ENCODE results near the gene PEPD.

The PEPD gene

DNA sequence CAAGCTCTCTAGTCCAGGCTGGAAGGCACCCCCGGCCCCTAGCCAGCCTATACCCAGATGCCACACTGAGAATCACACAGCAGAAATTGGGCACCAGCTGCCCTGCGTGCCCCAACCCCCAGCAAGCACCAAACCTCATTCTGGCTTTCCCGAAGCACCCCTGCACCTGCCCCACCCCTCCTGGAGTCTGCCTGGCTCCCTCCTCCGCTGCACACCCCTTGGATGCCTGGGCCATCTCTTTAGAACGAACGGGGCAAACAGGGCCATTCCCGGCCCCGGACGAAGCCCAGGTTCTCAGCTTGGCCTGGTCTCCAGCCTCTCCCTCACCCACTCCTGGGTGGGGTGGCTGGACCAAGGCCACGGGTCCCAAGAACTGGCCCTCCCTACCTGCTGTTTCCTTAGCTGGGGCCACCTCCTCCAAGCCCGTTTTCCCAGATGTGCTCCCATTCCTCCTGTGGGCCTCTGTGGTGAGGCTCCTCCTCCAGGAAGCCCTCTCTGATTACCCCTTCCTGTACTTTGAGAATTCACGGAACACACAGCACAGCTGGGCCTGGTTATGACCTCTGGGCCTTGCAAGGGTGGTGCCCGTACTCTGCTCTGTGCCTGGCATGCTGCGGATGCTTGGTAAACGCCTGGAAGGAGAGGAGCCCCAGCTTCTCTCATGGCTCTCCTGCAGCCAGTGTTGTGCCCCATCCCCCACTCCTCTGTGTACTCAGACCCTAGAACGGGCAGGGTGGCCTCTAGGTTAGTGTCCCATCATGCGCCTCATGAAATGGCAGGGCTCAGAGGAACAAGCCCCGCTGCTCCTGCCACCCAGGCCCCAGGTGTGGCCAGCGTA is 126.6 kb downstream of the PEPD start:
- no peak for DNase-seq (ENCODE audit: low read depth)

DNA sequence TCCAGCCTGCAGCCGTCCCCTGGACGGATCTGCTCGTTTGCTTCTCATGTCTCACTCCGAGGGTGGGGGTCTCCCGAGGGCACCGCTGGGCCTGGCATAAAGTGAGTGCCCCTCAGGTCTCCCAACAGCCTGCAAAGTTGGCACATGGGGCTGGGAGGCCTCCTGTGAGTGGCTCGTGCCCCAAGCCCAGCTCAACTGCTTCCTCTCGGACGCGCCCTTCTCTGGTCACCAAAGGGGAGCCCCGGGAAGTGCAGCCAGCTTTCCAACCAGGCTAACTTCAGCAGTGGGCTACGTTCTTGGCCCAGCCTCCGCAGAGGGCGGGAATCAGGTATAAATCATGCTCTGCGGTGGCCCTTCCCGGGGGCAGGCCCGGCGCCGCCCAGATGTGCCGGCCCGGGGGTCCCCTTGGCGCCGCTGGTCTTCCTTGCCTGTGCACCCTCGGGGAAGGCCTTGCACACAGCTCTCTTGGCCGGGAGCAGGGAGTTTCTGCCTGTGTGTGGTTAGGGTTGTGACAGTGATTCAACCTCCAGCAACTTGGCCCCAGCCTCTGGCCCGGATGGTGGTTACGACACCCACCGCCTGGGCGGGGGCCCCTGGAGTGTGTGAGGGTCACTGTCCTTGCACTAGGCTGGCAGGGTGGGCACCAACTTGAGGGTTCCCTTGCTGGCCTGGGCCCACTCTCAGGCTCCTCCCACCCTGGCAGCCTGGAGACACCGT is 127.4 kb downstream of the PEPD start:
- peak; percentile 44 for DNase-seq (ENCODE audit: low read depth)

DNA sequence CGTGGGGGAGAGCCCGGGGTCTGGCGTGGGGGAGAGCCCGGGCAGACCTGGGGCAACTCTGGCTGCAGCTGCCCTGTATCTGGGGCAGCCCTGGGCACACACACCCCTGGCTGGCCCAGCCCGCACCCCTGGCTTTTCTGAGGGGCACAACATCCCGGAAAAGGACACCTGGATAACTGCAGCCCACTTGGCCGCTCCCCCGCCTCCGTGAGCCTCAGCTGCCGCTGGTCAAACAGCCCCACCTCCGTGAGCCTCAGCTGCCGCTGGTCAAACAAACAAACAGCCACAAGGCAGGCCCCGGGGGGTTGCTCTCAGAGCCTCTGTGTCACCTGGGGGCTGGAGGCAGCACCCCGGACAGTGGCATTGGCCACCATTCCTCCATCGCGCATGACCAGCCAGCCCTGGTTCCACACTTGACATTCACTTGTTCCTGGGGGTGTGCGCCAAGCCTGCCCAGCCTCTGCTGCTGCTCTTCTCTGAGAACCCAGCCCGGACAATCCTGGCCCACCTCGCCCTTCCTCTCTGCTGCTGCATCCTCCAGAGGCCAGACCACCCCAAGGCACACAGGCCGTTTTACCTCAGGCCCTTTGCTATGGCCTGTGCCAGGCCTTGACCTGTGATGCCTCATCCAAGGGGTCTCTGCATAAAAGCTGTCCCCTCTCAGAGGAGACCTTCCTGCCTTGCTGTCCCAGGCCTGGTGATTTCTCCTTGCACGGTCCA is 128.1 kb downstream of the PEPD start:
- DNase-seq (ENCODE audit: low read depth) = no peak

DNA sequence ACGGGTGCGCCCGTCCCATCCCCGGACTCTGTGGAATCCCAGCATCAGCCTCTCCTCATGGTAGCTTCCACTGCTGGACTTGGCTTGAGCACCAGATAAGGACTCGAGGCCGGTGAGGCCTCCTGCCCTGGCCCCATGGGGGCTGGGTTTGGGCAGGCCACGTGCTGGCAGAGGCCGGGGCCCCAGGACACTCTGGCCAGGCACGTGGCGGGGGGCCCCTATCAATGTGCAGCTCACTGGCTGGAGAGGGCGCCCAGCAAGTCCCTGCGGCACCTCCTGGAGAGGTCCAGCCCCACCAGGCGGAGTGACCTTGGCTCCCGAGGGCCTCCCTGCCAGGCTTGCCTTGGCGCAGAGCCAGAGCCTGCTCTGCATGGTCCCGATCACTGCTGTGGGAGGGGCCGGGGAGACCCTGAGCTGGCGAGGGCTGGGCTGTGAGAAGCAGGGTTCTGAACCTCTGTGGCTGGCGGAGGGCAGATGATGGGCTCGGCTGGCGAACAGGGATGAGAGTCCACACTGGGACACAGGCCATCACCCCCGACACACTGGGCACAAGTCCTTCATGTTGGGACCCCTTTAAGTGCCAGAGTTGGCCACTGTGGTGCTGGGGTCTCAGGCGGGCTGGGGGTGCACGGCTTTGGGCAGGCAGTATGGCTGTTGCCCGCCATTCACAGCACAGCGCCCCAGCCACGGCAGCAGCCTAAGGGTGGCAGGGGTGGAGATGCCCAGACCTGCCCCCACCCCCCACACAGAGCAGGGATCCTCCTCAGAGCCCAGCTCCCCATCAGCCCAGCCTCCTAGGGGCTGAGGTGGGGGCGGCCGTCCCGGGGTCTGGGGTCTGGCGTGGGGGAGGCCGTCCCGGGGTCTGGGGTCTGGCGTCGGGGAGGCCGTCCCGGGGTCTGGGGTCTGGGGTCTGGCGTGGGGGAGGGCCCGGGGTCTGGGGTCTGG is 129.0 kb downstream of the PEPD start:
- no peak for DNase-seq (ENCODE audit: low read depth)

DNA sequence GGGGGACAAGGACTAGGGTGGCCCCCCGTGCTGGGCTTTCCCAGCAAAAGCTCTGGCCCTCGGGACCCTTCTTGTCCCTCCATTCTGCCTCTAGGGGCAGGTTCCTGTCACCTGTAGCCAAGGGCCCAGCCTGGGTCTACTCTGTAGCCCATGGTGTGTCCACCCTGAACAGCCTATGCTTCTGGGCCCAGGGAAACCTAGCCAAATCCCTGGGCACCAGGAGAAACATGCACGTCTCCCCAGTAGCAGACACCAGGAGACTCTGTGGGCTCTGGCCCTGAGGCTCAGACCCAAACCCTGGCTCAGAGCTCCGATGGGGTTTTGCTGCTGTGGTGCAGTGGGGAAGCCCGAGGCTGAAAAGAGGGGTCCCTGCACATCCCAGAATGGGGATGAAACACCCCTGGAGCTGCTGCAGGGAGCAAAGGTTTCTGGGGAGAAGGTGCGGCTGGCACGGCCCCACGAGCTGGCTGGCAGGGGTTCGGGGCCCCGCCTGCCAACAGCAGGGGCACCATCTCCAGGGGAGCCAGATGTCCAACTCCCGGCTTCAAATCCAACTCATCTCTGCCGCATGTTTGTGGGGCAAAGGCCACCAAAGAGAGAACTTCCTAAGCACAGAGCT is 129.9 kb downstream of the PEPD start:
- no peak for DNase-seq (ENCODE audit: low read depth)

DNA sequence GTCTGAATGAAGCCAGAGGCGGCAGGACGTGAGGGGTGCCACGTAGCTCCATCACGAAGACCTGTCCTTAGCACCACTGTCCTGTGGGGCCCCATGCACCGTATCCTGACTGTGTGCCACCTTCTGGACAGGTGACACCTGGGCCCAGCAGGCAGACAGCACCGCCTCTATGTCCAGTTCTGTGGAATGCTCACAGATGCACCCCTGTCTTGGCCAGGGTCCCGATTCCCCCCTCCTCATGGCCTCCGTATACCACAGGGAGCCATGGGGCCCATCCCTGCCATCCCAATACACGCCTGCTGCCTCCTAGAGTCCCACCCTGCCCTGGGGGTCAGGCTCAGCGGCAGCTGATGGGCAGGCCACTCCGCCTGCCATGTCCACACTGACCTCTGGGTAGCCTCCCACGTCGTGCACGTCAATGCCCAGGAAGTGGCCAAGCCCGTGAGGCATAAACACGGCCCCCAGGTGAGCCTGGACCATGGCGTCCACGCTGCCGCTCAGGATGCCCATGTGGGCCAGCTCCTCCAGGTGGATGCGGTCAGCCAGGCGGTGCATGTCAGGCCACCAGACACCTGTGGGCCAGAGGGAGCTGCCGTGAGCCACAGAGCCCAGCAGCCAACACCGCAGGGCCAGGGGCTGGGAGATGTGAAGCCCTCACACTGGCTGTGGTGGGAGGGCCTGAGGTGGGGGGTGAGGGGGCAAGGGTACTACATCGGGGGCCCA is 130.5 kb downstream of the PEPD start:
- DNase-seq (ENCODE audit: low read depth) = no peak

DNA sequence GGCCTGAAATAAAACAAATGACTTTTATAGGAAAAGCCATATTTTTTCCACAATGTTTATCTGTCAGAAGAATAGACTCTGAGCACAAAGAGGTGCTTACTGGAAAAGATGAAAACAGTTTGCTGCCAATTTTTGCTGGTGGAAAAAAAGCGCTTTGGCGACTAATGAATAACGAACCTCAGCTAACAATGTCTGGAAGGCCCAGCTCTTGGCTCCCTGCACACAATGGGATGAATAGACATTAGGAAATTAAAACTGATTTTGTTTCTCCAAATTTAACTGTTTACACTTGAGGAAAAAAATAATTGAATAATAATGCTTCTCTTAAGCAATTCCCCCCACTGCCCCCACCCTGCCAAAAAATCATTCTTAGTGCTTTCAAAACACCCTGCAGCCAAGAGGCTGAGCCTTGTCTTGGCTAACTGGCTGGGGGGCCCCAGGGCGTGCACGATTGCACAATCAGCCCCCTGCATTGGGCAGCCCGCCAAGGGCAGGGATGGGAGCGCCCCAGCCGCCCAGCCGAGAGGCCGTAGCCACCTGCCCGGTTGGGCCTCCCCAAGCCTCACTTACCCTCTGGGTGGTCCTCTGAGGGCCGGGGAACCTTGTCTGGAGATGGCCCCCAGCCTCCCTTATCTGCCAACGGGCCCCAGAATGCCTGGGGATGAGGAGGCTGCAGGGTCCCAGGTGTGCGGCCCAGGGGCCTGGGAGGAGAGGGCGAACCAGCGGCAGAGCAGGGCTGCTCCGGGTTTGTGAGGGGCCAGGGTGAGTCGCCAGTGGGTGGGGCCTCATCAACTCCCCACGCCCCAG is 131.3 kb downstream of the PEPD start:
- no peak for DNase-seq (ENCODE audit: low read depth)

DNA sequence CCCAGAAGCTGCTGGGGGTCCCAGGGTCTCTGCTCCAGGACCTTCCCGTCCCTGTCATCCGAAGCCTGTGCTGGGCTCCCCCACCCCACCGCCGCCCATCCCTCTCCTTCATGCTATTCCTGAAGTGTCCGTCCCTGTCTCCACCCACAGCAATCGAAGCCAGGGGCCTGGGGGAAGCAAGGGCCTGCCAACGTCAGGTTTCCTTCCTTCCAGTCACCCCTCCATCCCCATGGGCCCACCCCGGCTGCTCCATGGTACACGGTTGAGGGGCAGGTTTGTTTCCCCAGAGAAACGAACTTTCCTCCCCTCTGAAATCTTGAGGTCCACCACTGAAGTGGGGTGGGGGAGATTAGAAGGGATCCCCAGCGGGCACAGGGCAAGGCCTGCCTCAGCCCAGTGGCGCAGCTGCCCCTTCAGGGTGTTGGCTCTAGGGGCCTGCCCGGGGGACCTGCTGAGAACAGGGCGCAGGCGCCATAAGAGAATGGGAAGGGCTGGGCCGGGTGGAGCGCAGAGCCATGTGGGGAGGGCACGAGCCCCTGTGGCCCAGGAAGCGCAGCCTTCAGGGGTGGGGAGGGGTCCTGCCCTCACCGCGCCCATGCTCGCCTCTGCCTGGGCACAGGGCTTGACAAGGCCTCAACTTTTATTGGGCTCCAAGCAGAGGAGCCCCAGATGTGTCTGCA is 132.0 kb downstream of the PEPD start:
- DNase-seq (ENCODE audit: low read depth) = no peak

DNA sequence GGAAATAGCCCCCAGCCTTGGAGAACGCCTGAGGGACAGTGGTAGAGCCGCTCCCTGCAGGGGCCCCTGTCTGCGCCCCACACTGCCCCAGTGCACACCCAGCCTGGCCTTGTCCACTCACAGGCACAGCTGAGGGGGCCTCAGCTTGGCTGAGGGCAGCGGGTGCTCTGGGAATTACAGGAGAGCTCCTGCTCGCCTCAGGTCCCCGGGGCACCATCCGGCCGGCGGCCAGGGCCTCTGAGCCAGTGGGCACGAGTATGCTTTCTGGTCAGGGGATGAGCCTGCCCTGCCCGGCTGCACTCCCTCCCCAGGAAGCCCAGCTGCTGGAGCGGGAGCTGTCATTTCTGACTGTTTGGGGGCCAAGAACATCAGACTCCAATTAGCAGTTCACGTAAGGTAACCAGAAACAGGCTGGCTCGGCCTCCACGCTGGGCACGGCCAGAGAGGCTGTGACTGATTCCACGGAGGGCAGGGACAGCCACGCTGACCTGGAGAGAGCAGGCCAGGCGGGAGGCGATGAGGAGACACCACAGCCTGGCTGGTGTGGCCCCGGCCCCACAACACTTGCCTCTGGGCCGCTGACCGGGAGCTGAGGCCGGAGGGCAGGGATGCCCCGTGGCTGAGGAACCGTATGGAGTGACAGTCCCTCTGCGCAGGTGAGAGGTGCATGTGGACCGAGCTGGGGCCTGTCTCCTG is 132.7 kb downstream of the PEPD start:
- DNase-seq (ENCODE audit: low read depth) = no peak

DNA sequence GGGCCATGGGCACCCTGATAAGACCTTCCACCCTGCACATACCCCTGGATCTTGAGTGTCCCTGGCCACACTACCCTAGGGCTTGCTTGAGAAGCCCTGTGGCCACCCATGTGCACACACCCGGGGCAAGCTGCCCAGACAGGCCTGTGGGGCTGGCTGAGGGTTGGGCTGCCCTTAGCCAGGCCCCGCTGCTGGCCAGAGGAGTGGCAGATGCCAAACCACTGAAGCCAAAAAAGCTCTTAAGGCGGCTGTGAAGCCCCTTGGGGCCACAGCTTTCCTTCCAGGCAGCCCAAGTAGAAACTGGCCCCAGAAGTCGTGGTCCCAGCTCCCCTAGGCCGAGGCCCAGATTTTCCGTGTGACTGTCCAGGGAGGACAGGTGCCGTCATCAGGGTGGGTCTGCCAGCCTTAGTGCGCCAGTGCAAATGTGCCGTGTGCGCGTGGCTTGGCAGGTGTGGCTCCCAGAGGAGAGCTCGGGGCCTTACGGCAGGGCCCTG is 133.3 kb downstream of the PEPD start:
- DNase-seq (ENCODE audit: low read depth) = no peak

DNA sequence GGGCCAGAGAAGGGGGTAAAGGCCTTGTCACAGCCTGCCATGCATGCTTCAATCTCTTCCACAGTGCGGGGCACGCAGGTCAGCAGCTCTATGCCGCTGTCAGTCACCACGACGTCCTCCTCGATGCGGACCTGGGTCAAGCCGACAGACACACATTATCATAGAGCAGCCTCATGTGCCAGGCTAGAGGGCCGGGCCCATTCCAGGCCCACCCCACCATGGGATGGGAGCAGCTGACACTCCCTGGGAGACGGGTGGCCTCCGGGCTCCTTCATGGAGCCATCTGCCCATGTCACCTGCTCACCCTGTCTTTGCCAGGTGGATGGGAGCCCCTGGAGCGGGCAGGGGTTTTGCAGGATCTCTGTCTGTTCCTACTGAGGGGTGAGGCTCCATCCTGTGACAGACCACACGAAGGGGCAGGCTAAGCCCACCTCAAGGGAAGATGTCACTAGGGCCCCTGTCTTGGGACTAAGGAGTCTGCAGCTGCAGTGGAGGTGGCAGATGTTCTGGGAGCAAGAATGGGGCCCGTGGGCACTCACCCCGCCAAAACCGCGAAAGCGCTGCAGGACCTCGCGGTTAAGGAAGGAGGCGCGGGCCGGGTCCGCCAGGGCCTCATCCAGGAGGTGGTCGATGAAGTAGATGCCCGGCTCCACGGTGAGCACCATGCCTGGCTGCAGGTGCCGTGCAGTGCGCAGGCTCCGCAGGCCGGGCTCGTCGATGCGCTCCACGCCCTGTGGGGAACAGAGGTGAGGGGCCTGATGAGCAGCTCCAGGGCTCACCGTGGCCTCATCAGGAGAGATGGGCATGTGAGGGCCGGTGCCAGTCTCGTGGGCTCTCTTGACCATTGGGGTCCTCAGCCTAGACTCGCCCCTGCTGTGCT is 134.0 kb downstream of the PEPD start:
- no peak for DNase-seq (ENCODE audit: low read depth)

DNA sequence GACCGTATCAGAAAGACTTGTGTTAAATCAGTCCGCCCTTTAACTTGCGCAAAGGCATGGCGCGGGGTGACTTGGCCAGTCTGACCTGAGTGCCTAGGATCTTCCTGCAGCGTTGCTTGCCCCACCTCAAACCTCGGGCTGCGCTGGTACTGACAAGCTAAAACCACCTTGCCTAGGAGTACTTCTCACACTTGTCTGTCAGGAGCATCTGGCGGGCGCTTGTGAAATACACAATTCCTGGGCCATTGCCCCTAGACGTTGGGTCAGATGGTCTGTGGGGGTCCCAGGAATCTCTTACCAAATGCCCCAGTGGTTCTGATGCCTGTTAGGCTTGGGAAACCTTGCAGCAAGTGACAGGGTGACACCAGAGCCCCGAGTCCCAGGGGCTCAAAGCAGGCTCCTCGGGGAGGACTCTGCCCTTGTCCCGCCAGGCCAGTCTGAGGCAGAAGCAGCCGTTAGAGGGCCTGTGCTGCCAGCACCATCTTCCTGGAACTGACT is 135.2 kb downstream of the PEPD start:
- no peak for DNase-seq (ENCODE audit: low read depth)

DNA sequence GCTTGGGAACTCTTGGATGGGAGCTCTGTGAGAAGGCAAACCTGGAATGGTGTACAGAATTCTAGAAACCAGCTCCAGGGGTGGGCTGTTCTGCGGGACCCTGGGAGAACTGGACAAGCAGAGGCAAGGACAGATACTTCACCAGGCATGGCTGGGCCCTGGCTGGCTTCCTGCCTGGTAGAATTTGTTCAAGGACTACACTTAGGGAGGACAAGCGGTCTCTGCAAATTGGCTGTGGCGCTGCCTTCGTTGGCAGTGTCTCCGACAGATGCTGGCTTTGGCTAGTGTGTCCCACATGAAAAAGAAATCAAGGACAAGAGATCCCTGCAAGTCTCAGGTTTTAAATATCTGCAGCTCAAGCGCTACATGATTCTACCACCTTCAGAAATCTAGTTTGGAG is 135.6 kb downstream of the PEPD start:
- no peak for DNase-seq (ENCODE audit: low read depth)

DNA sequence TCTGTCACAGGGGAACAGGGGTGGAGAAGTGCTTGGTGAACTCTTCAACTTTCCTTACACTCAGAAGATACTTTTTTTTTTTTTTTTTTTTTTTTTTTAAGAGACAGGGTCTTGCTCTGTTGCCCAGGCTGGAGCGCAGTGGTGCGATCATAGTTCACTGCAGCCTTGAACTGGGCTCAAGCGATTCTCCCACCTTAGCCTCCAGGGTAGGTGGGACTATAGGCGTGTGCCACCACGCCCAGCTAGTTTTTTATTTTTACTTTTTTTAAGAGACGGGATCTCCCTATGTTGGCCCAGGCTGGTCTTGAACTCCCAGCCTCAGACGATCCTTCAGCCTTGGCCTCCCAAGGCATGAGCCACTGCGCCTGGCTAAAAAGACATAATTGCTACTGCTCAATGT is 136.6 kb downstream of the PEPD start:
- DNase-seq (ENCODE audit: low read depth) = no peak

DNA sequence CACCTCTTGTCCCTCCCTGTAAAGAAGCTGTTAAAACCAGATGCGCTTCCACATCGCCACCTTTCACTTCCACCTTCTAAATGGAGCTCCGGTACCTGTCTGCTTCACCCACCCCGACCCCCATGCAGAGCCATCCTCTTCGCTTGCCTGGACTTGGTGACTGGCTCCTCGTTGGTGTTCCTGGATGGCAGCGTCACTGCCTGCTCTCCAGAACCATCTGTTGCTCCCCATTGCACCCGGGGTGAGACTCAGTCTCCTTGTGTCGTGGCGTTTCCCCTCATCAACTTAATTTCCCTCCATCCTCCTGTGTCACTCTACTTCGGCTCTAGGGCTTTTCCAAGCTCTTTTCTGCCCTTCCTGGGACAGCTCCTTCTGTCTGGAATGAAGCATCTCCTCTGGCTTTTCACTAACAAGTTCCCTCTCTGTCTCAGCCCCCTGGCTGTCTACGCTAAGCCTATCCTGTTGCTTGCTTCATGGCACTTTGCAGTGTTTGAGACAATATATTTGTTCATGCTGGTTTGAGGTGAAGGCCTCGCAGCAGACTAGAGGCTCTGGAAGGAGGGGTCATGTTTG is 137.8 kb downstream of the PEPD start:
- no peak for DNase-seq (ENCODE audit: low read depth)

DNA sequence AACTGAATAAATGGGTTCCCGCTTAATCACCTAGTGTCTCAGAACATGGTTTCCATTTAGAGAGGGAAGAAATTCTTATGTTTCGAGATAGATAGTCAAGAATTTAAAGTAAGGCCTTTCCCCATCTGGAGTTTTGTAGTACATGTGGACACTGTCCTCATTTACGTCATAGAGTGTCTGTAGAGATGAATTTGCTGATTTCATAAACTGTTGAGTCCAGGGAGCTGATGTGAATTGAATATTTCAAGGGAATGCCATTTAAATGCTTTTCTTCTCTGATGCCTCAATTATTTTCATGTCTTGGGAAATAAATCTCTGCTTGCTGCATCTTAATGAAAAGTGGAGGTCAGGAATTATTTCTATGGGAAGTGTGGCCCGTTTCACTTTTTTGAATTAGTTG is 138.6 kb downstream of the PEPD start:
- no peak for DNase-seq (ENCODE audit: low read depth)

DNA sequence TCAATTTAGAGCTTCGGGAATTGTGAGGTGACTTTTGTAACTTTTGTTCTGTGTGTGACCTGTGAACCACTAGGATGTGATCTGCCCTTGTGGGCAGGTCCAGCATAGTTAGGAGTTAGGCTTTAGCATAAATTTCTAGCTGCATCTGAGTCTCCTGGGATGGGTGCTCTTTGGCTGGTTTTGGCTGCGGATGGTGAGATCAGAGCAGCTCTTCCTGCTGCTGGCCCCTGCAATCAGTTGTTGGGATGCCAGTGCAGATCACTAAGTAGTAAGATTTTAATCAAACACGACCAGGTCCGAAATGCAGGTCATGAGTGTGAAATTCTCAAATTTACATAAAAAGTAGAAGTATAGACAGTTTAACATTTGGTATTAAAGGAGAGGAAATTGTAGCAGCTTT is 139.6 kb downstream of the PEPD start:
- DNase-seq (ENCODE audit: low read depth) = no peak

All from HS-5 (cell line).